Transverse colon (tissue), 4 donors: Measurements from ENCODE around the gene CHMP4B.

Experiments
- POLR2A ChIP-seq: fragments of 450-650 bp; IDR thresholded peaks from one replicate; pipeline ENCODE4 v1.6.1; 2016; ENCODE audit warnings: antibody characterized with exemption, mild to moderate bottlenecking, moderate library complexity
- POLR2AphosphoS5 ChIP-seq, 3 donors: sonication (generic); formaldehyde crosslinking; IDR thresholded peaks; one replicate each; pipeline ENCODE4 v1.6.1; 2016; ENCODE audit warnings: antibody characterized with exemption in 3 of 3
- TF ChIP-seq, protein P1 (sequence below), 5 experiments: fragments of 200-600 bp in 3 of 5; fragments of 450-650 bp in 2 of 5; sonication (generic) in 3 of 5; IDR thresholded peaks; 1 replicate in 2 of 5; 2 replicates in 3 of 5; pipeline ENCODE4 v1.5.1; 2016 to 2017; ENCODE audit warnings: antibody characterized with exemption in 5 of 5, inconsistent platforms in 3 of 5, mild to moderate bottlenecking in 2 of 5, moderate library complexity in 1 of 5

DNA sequence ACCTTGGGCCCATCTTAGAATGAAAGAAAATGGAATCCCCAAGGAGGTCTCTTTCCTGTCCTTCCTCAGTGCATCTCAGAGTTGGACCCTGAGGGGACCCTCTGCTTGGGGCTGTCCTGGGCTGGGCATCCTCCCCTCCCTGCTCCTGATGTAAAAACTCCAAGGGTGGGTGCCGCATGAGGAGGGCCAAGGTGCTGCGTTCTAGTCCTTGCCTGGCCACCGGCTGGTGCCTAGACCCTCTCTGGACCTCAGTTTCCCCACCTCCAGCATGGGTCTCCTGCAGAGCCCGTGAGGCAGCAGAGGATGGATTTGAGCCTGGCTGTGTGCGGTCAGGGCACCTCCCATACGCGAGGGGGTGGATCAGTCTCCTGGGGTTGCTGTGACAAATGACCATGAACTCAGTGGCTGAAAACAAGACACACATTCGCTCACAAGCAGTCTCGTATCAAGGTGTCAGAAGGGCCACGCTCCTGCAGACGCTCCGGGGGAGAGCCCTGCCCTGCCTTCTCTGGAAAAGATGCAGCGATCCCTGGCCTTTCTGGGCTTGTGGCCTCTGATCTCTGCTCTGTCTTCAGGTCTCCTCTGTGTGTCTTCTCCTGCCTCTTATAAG, 54.7 kb downstream of the CHMP4B start:
- TF ChIP-seq, protein P1, sequence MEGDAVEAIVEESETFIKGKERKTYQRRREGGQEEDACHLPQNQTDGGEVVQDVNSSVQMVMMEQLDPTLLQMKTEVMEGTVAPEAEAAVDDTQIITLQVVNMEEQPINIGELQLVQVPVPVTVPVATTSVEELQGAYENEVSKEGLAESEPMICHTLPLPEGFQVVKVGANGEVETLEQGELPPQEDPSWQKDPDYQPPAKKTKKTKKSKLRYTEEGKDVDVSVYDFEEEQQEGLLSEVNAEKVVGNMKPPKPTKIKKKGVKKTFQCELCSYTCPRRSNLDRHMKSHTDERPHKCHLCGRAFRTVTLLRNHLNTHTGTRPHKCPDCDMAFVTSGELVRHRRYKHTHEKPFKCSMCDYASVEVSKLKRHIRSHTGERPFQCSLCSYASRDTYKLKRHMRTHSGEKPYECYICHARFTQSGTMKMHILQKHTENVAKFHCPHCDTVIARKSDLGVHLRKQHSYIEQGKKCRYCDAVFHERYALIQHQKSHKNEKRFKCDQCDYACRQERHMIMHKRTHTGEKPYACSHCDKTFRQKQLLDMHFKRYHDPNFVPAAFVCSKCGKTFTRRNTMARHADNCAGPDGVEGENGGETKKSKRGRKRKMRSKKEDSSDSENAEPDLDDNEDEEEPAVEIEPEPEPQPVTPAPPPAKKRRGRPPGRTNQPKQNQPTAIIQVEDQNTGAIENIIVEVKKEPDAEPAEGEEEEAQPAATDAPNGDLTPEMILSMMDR (IDR thresholded peaks at IDR 0.05), result no peak
- TF ChIP-seq POLR2A, result no peak
- TF ChIP-seq POLR2AphosphoS5 (IDR thresholded peaks at IDR 0.05), result no peak
